Measurements from ENCODE around the gene ADTRP. TPM values are rescaled to one million over a fixed set of nuclear protein-coding genes. Genes with fewer than 3 reads are reported as not detected.

Gene ADTRP
- total and polyA plus RNA-seq, 12 donors = 0.20 to 1.1 (median 0.35) TPM; not detected in 5

DNA sequence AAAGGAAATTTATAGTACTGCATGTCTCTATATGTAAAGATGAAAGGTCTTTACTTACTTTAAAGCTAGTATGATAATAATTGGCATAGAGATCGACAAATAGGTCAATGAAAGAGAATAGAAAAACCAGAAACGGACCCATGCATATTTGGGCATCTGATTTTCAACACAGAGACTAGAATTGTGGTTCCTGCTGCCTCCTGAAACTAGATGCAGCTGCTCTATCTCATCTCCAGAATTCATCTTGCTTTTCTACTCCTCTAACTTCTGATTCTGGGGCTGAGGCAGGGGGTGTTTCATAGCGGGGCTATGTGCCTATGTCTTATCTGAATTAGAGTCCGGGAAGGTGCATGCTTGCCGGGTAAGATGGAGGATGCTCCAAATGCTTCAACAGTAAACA lies 105.9 kb downstream of the ADTRP start:
- Histone ChIP-seq H3K4me1 (replicated peaks in 1 of 2) (no peaks in the 10 kb centered on the region), H3K27ac (no peak overlapping the region), H3K4me3 (no peak overlapping the region), H3K27me3 (peaks cover 6% of the 10 kb centered on the region), H3K36me3 (replicated peaks in 1 of 2) (no peaks in the 10 kb centered on the region), H3K9me3 (replicated peaks in 1 of 3) (no peaks in the 10 kb centered on the region)
- intact Hi-C loops (cut with DNase I) = no loop called here
- WGBS, 4 donors = 80 to 89% (median 85%) methylated on average over 5 of the region's 5 CpGs
- TF ChIP-seq, protein P1, sequence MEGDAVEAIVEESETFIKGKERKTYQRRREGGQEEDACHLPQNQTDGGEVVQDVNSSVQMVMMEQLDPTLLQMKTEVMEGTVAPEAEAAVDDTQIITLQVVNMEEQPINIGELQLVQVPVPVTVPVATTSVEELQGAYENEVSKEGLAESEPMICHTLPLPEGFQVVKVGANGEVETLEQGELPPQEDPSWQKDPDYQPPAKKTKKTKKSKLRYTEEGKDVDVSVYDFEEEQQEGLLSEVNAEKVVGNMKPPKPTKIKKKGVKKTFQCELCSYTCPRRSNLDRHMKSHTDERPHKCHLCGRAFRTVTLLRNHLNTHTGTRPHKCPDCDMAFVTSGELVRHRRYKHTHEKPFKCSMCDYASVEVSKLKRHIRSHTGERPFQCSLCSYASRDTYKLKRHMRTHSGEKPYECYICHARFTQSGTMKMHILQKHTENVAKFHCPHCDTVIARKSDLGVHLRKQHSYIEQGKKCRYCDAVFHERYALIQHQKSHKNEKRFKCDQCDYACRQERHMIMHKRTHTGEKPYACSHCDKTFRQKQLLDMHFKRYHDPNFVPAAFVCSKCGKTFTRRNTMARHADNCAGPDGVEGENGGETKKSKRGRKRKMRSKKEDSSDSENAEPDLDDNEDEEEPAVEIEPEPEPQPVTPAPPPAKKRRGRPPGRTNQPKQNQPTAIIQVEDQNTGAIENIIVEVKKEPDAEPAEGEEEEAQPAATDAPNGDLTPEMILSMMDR (IDR thresholded peaks at IDR 0.05) = no peak
- no peak for TF ChIP-seq POLR2A (IDR thresholded peaks at IDR 0.05)
- DNase-seq = no peak

DNA sequence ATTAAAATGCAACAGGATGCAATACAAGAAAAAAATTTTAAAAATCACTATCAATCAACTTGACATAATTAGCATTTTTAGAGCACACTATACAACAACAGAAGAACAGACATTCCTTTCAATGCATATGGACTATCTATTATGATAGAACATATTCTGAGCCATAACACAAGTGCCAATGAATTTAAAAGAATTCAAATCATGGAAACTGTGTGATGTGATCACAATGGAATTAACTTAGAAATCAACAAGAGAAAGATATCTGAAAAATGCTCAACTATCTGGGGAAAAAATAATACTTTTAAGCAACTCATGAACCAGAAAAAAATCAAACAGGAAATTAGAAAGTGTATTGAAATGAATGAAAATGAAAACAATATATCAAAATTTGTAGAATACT lies 106.3 kb downstream of the ADTRP start:
- DNase-seq = no peak
- Histone ChIP-seq H3K27me3 (peaks cover 8% of the 10 kb centered on the region), H3K4me1 (replicated peaks in 1 of 2) (no peaks in the 10 kb centered on the region), H3K27ac (no peak overlapping the region), H3K9me3 (replicated peaks in 1 of 3) (no peaks in the 10 kb centered on the region), H3K36me3 (replicated peaks in 1 of 2) (no peaks in the 10 kb centered on the region), H3K4me3 (no peak overlapping the region)
- intact Hi-C loops (cut with DNase I) = no loop called here
- TF ChIP-seq, protein P1 (IDR thresholded peaks at IDR 0.05) = no peak
- TF ChIP-seq POLR2A (IDR thresholded peaks at IDR 0.05) = no peak

DNA sequence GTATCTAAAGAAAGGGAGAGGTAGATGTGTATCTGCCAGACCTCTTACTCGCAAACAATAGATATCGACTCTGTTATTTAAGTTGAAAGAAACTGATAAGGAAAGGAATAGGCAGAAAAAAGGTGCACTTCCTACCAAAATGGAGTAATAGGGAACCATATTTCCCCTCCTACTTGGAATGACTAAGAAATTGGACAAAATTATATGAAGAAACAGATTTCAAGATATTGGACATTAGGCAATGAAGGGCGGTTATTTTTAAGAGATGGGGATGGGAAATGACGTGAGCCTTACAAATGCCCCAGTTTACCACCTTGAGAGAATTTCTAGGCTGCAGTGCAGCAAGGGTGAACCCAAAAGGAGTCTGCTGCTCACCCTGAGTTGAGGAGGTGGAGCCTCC lies 108.9 kb downstream of the ADTRP start:
- WGBS, 4 donors = 89 to 96% (median 94%) methylated on average over 4 of the region's 4 CpGs
- Histone ChIP-seq H3K36me3 (replicated peaks in 1 of 2) (no peaks in the 10 kb centered on the region), H3K4me3 (no peak overlapping the region), H3K4me1 (replicated peaks in 1 of 2) (no peaks in the 10 kb centered on the region), H3K27me3 (peaks cover 8% of the 10 kb centered on the region), H3K27ac (no peak overlapping the region), H3K9me3 (replicated peaks in 1 of 3) (no peaks in the 10 kb centered on the region)
- TF ChIP-seq, protein P1 (IDR thresholded peaks at IDR 0.05) = no peak
- no peak for TF ChIP-seq POLR2A (IDR thresholded peaks at IDR 0.05)
- intact Hi-C loops (cut with DNase I) = no loop called here
- no peak for DNase-seq

GRCh38 chr6:11668455-11668854 lies 110.1 kb downstream of the ADTRP start:
- 70 to 83% (median 79%) methylated on average over 4 of the region's 4 CpGs for WGBS, 4 donors
- Histone ChIP-seq H3K27me3 (peaks cover 8% of the 10 kb centered on the region), H3K4me3 (no peak overlapping the region), H3K27ac (no peak overlapping the region), H3K9me3 (replicated peaks in 1 of 3) (no peaks in the 10 kb centered on the region), H3K4me1 (replicated peaks in 1 of 2) (no peaks in the 10 kb centered on the region), H3K36me3 (replicated peaks in 1 of 2) (no peaks in the 10 kb centered on the region)
- no peak for TF ChIP-seq POLR2A (IDR thresholded peaks at IDR 0.05)
- TF ChIP-seq, protein P1 (IDR thresholded peaks at IDR 0.05) = no peak
- intact Hi-C loops (cut with DNase I) = no loop called here
- no peak for DNase-seq
